HG03442 (cell line): ENCODE results near the gene UBE3D.
"Not testable (repeated sequence)": the region's sequence is repeated elsewhere in the genome, so short reads cannot be mapped to it uniquely, and the experiment has no call there.

Source experiments
- ATAC-seq: cut with Tn5 transposase; IDR thresholded peaks from one replicate; pipeline ENCODE4 v1.9.1; 2021; ENCODE audit warnings: mild to moderate bottlenecking, moderate library complexity; ENCODE audit not compliant: unreplicated experiment

Gene UBE3D

GRCh38 chr6:82917346-82918064, 148.1 kb downstream of the UBE3D start:
- no peak for ATAC-seq

- no peak for ATAC-seq
Observed at GRCh38 chr6:82915666-82916065, 150.0 kb downstream of the UBE3D start.

GRCh38 chr6:82914511-82914910, 151.1 kb downstream of the UBE3D start:
- ATAC-seq, result no peak

- no peak for ATAC-seq
Observed at GRCh38 chr6:82910820-82911219, 154.8 kb downstream of the UBE3D start.

GRCh38 chr6:82910395-82910794, 155.2 kb downstream of the UBE3D start:
- ATAC-seq, result no peak

GRCh38 chr6:82909551-82909950, 156.1 kb downstream of the UBE3D start:
- ATAC-seq, result no peak

GRCh38 chr6:82908661-82909060, 157.0 kb downstream of the UBE3D start:
- ATAC-seq, result no peak

GRCh38 chr6:82906951-82907350, 158.7 kb downstream of the UBE3D start:
- ATAC-seq, result no peak

GRCh38 chr6:82906489-82906888, 159.2 kb downstream of the UBE3D start:
- no peak for ATAC-seq

GRCh38 chr6:82904860-82905259, 160.8 kb downstream of the UBE3D start:
- ATAC-seq, result no peak

GRCh38 chr6:82904257-82904656, 161.4 kb downstream of the UBE3D start:
- ATAC-seq, result no peak

GRCh38 chr6:82902290-82902689, 163.4 kb downstream of the UBE3D start:
- no peak for ATAC-seq

GRCh38 chr6:82894653-82895259, 170.9 kb downstream of the UBE3D start:
- no peak for ATAC-seq

GRCh38 chr6:82893889-82894652, 171.6 kb downstream of the UBE3D start:
- ATAC-seq, result no peak

- ATAC-seq, result not testable (repeated sequence)
Observed at GRCh38 chr6:82891503-82891902, 174.1 kb downstream of the UBE3D start.

- ATAC-seq, result no peak
Observed at GRCh38 chr6:82891076-82891475, 174.6 kb downstream of the UBE3D start.

GRCh38 chr6:82890240-82890639, 175.4 kb downstream of the UBE3D start:
- no peak for ATAC-seq

- no peak for ATAC-seq
Observed at GRCh38 chr6:82889143-82889542, 176.5 kb downstream of the UBE3D start.

GRCh38 chr6:82882363-82883023, 183.1 kb downstream of the UBE3D start:
- ATAC-seq, result no peak

GRCh38 chr6:82881519-82881918, 184.1 kb downstream of the UBE3D start:
- no peak for ATAC-seq

- no peak for ATAC-seq
Observed at GRCh38 chr6:82878812-82879211, 186.8 kb downstream of the UBE3D start.
